Prostate gland (tissue), 2 donors: ENCODE data around the gene ATP9B. TPM values are rescaled to one million over a fixed set of nuclear protein-coding genes. Genes with fewer than 3 reads are reported as not detected.
"Not testable (repeated sequence)": the region's sequence is repeated elsewhere in the genome, so short reads cannot be mapped to it uniquely, and the experiment has no call there.

Experiments used
- DNase-seq: peaks from one replicate; pipeline ENCODE4 v3.0.0-alpha.2; 2019; ENCODE audit warnings: low spot score
- H3K27ac ChIP-seq, 2 donors: fragments of 200-600 bp; sonication (generic); 2 replicates each; pipeline ENCODE4 v1.5.1; 2017 to 2019
- H3K27me3 ChIP-seq: fragments of 200-600 bp; sonication (generic); replicated peaks from 2 replicates; pipeline ENCODE4 v1.5.1; 2019; ENCODE audit not compliant: insufficient read depth
- H3K36me3 ChIP-seq, 2 donors: fragments of 200-600 bp; sonication (generic); 1 replicate in 1 of 2; 2 replicates in 1 of 2; pipeline versions ENCODE4 v1.5.1 to v1.8.1; 2017 to 2019
- H3K4me1 ChIP-seq: fragments of 200-600 bp; sonication (generic); replicated peaks from 2 replicates; pipeline ENCODE4 v1.5.1; 2019
- H3K4me3 ChIP-seq, 2 donors: fragments of 200-600 bp; sonication (generic); 2 replicates each; pipeline ENCODE4 v1.5.1; 2017 to 2019
- H3K9me3 ChIP-seq: fragments of 200-600 bp; sonication (generic); 2 replicates; pipeline ENCODE4 v1.5.1; 2017
- POLR2A ChIP-seq: fragments of 450-650 bp; IDR thresholded peaks from one replicate; pipeline ENCODE4 v1.6.1; 2016; ENCODE audit warnings: antibody characterized with exemption, mild to moderate bottlenecking
- POLR2AphosphoS5 ChIP-seq: sonication (generic); formaldehyde crosslinking; IDR thresholded peaks from one replicate; pipeline ENCODE4 v1.6.1; 2017; ENCODE audit warnings: antibody characterized with exemption
- WGBS: methylation state at CpG from one replicate; pipeline ENCODE4 v1.1.5; 2018; 5-methylcytosine and 5-hydroxymethylcytosine counted together
- intact Hi-C: fragments of 100-400 bp; cut with DNase I; formaldehyde crosslinking; loops from one replicate; pipeline ENCODE4 v1.14.2; 2022
- total RNA-seq, 2 donors: library from RNA; depleted of rRNA; stranded (reverse); fragments of >200 nt; gene quantifications; one replicate each; pipeline ENCODE4 v1.1.0, GENCODE V29; 2016
- TF ChIP-seq, protein P1 (sequence below), 4 experiments: fragments of 200-600 bp in 2 of 4; fragments of 450-650 bp in 2 of 4; sonication (generic) in 2 of 4; IDR thresholded peaks; 1 replicate in 3 of 4; 2 replicates in 1 of 4; pipeline ENCODE4 v1.5.1; 2016 to 2019; ENCODE audit warnings: antibody characterized with exemption in 4 of 4, mild to moderate bottlenecking in 2 of 4, moderate library complexity in 2 of 4

Gene ATP9B
- total RNA-seq, 2 donors from 2014 or later, result 33.8 to 55.6 TPM

DNA sequence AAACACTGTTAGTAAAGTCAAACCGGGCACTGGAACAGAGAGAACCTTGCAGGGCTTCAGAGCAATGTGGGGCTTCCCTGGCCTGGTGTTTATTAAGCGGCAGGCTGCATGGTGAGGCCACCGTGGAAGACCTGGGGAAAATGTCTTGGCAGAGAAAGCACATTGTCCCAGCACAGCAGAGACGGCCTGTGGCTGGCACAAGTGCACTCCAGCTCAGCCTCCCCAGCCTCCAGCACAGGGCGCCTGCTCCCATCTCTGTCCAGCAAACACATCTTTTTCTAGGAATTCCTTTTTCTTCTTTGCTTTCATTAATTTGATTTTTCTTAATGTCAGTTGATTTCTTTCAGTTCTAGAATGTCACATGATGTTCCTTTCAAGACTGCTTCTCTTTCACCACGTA is 188.3 kb downstream of the ATP9B start:
- intact Hi-C loops, result no loop called here
- Histone ChIP-seq H3K36me3 (no peaks in the 10 kb centered on the region), H3K4me1 (no peaks in the 10 kb centered on the region), H3K4me3 (no peak overlapping the region), H3K9me3 (no peaks in the 10 kb centered on the region), H3K27ac (no peak overlapping the region), H3K27me3 (no peaks in the 10 kb centered on the region)
- TF ChIP-seq POLR2A (no peak), POLR2AphosphoS5 (no peak)
- TF ChIP-seq, protein P1, sequence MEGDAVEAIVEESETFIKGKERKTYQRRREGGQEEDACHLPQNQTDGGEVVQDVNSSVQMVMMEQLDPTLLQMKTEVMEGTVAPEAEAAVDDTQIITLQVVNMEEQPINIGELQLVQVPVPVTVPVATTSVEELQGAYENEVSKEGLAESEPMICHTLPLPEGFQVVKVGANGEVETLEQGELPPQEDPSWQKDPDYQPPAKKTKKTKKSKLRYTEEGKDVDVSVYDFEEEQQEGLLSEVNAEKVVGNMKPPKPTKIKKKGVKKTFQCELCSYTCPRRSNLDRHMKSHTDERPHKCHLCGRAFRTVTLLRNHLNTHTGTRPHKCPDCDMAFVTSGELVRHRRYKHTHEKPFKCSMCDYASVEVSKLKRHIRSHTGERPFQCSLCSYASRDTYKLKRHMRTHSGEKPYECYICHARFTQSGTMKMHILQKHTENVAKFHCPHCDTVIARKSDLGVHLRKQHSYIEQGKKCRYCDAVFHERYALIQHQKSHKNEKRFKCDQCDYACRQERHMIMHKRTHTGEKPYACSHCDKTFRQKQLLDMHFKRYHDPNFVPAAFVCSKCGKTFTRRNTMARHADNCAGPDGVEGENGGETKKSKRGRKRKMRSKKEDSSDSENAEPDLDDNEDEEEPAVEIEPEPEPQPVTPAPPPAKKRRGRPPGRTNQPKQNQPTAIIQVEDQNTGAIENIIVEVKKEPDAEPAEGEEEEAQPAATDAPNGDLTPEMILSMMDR (IDR thresholded peaks at IDR 0.05), result no peak
- DNase-seq, result no peak
- 60% methylated on average over 6 of the region's 6 CpGs for WGBS

DNA sequence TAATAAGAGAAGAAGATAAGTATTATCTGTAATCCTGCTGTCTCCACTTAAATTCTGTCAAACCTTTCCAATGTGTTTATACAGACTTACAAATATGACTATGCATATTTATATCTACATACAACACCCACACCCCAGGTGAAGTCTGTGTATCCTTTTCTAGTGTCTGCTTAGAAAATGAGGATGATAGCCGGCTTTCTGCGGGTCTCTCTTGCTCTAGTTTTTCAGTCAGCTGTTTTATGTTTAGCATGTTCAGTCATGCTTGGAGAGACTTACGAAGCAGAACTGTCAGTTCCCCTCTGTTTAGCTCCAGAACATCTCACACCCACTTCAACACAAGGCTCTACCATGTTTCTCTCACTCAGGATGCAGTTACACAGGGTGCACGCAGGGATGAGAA is 189.3 kb downstream of the ATP9B start:
- 73% methylated on average over 4 of the region's 4 CpGs for WGBS
- Histone ChIP-seq H3K9me3 (no peaks in the 10 kb centered on the region), H3K4me3 (no peak overlapping the region), H3K4me1 (no peaks in the 10 kb centered on the region), H3K27ac (no peak overlapping the region), H3K36me3 (no peaks in the 10 kb centered on the region), H3K27me3 (no peaks in the 10 kb centered on the region)
- TF ChIP-seq POLR2A (no peak), POLR2AphosphoS5 (no peak)
- TF ChIP-seq, protein P1 (IDR thresholded peaks at IDR 0.05), result no peak
- intact Hi-C loops, result no loop called here
- DNase-seq, result no peak

GRCh38 chr18:79259218-79259617 is 190.0 kb downstream of the ATP9B start:
- H3K36me3 ChIP-seq, result no peaks in the 10 kb centered on the region
- no peak for DNase-seq
- no peaks in the 10 kb centered on the region for H3K27me3 ChIP-seq
- TF ChIP-seq, protein P1 (IDR thresholded peaks at IDR 0.05), result no peak
- TF ChIP-seq POLR2A (no peak), POLR2AphosphoS5 (no peak)
- H3K4me1 ChIP-seq, result no peaks in the 10 kb centered on the region
- 67% methylated on average over 2 of the region's 2 CpGs for WGBS
- no peak overlapping the region for H3K4me3 ChIP-seq
- no peak overlapping the region for H3K27ac ChIP-seq
- no peaks in the 10 kb centered on the region for H3K9me3 ChIP-seq
- intact Hi-C loops, result no loop called here

- 93% methylated on average over 8 of the region's 8 CpGs for WGBS
- no peaks in the 10 kb centered on the region for H3K4me1 ChIP-seq
These were observed 190.8 kb downstream of the ATP9B start for GRCh38 chr18:79260023-79260422.

GRCh38 chr18:79260510-79260909 is 191.3 kb downstream of the ATP9B start:
- no peak for DNase-seq
- Histone ChIP-seq H3K36me3 (no peaks in the 10 kb centered on the region), H3K9me3 (no peaks in the 10 kb centered on the region), H3K27ac (no peak overlapping the region), H3K4me1 (no peaks in the 10 kb centered on the region), H3K4me3 (no peak overlapping the region), H3K27me3 (no peaks in the 10 kb centered on the region)
- intact Hi-C loops, result no loop called here
- TF ChIP-seq, protein P1 (IDR thresholded peaks at IDR 0.05), result no peak
- TF ChIP-seq POLR2A, result no peak
- no peak for TF ChIP-seq POLR2AphosphoS5
- 91% methylated on average over 1 of the region's 1 CpG for WGBS

More at GRCh38 chr18:79260023-79260422, 190.8 kb downstream of the ATP9B start:
- Histone ChIP-seq H3K4me3 (no peak overlapping the region), H3K27ac (no peak overlapping the region), H3K27me3 (no peaks in the 10 kb centered on the region), H3K36me3 (no peaks in the 10 kb centered on the region), H3K9me3 (no peaks in the 10 kb centered on the region)
- intact Hi-C loops, result no loop called here
- TF ChIP-seq, protein P1 (IDR thresholded peaks at IDR 0.05), result no peak
- no peak for TF ChIP-seq POLR2A
- no peak for TF ChIP-seq POLR2AphosphoS5
- no peak for DNase-seq

DNA sequence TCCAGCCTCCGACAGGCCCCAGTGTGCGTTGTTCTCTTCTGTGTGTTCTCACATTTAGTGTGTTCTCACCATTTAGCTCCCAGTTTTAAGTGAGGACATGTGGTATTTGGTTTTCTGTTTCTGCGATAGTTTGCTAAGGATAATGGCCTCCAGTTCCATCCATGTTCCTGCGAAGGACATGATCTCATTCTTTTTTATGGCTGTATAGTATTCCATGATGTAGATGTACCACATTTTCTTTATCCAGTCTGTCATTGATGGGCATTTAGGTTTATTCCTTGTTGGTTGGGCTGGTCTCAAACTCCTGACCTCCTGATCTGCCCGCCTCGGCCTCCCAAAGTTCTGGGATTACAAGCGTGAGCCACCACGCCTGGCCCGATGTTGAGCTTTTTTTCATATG is 195.9 kb downstream of the ATP9B start:
- H3K36me3 ChIP-seq, DNase-seq, H3K4me1 ChIP-seq, H3K27me3 ChIP-seq, intact Hi-C loops, H3K27ac ChIP-seq, H3K9me3 ChIP-seq, H3K4me3 ChIP-seq: not testable (repeated sequence)
- 98% methylated on average over 9 of the region's 9 CpGs for WGBS

GRCh38 chr18:79271812-79272211 is 202.6 kb downstream of the ATP9B start:
- H3K36me3 ChIP-seq, intact Hi-C loops, H3K4me1 ChIP-seq, H3K4me3 ChIP-seq, H3K27me3 ChIP-seq, DNase-seq, H3K9me3 ChIP-seq, H3K27ac ChIP-seq: not testable (repeated sequence)
